ENCODE results near the gene EIF4E2.

DNA sequence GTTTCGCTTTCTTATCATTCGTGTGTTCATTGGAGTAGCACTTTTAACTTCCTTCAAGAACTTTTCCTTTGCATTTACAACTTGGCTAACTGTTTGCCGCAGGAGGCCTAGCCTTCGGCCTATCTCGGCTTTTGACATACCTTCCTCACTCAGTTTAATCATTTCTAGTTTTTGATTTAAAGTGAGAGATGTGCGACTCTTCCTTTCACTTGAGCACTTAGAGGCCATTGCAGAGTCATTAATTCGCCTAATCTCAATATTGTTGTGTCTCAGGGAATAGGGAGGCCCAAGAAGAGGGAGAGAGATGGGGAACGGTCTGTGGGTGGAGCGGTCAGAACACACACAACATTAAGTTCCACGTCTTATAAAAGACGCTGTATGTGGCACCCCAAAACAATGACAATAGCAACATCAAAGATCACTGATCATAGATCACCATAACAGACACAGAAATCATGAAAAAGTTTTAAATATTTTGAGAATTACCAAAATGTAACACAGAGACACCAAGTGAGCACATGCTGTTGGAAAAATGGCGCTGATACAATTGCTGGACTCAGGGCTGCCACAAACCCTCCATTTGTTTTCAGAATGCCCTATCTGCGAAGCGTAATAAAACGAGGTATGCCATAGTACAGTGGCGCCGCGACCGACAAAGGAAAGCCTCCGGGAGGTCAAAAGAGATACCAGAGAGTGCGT, 685 bp upstream of the EIF4E2 start:
- TF ChIP-seq ELF4 (CRISPR knock-in tag; IDR thresholded peaks at IDR 0.05; ENCODE audit: borderline replicate concordance) (no peak), RFX5 (IDR thresholded peaks at IDR 0.05; ENCODE audit: low read depth, low read length) (no peak)
- TF ChIP-seq, protein P1, sequence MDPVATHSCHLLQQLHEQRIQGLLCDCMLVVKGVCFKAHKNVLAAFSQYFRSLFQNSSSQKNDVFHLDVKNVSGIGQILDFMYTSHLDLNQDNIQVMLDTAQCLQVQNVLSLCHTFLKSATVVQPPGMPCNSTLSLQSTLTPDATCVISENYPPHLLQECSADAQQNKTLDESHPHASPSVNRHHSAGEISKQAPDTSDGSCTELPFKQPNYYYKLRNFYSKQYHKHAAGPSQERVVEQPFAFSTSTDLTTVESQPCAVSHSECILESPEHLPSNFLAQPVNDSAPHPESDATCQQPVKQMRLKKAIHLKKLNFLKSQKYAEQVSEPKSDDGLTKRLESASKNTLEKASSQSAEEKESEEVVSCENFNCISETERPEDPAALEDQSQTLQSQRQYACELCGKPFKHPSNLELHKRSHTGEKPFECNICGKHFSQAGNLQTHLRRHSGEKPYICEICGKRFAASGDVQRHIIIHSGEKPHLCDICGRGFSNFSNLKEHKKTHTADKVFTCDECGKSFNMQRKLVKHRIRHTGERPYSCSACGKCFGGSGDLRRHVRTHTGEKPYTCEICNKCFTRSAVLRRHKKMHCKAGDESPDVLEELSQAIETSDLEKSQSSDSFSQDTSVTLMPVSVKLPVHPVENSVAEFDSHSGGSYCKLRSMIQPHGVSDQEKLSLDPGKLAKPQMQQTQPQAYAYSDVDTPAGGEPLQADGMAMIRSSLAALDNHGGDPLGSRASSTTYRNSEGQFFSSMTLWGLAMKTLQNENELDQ (CRISPR knock-in tag; IDR thresholded peaks at IDR 0.05; ENCODE audit: borderline replicate concordance) = no peak
- TF ChIP-seq, protein P2, sequence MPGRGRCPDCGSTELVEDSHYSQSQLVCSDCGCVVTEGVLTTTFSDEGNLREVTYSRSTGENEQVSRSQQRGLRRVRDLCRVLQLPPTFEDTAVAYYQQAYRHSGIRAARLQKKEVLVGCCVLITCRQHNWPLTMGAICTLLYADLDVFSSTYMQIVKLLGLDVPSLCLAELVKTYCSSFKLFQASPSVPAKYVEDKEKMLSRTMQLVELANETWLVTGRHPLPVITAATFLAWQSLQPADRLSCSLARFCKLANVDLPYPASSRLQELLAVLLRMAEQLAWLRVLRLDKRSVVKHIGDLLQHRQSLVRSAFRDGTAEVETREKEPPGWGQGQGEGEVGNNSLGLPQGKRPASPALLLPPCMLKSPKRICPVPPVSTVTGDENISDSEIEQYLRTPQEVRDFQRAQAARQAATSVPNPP (CRISPR knock-in tag; IDR thresholded peaks at IDR 0.05) = no peak

Measured in HepG2 (cell line).